Neural progenitor cell (in vitro differentiated cells): ENCODE data around the gene ERLEC1.

Experiments
- EZH2 ChIP-seq: fragments of 200-600 bp; sonication (generic); IDR thresholded peaks from 2 replicates; pipeline ENCODE4 v1.6.1; 2017; ENCODE audit warnings: antibody characterized with exemption, mild to moderate bottlenecking, moderate library complexity
- TF ChIP-seq, protein P1 (sequence below): fragments of 200-600 bp; sonication (generic); IDR thresholded peaks from 2 replicates; pipeline ENCODE4 v1.5.1; 2017; ENCODE audit warnings: antibody characterized with exemption, mild to moderate bottlenecking

- TF ChIP-seq, protein P1, sequence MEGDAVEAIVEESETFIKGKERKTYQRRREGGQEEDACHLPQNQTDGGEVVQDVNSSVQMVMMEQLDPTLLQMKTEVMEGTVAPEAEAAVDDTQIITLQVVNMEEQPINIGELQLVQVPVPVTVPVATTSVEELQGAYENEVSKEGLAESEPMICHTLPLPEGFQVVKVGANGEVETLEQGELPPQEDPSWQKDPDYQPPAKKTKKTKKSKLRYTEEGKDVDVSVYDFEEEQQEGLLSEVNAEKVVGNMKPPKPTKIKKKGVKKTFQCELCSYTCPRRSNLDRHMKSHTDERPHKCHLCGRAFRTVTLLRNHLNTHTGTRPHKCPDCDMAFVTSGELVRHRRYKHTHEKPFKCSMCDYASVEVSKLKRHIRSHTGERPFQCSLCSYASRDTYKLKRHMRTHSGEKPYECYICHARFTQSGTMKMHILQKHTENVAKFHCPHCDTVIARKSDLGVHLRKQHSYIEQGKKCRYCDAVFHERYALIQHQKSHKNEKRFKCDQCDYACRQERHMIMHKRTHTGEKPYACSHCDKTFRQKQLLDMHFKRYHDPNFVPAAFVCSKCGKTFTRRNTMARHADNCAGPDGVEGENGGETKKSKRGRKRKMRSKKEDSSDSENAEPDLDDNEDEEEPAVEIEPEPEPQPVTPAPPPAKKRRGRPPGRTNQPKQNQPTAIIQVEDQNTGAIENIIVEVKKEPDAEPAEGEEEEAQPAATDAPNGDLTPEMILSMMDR, result no peak
- no peak for TF ChIP-seq EZH2
Observed at GRCh38 chr2:53753041-53753440, 33.8 kb upstream of the ERLEC1 start.
